Psoas muscle (tissue), 8 donors: ENCODE results near the gene TMEM269. TPM values are rescaled to one million over a fixed set of nuclear protein-coding genes. Genes with fewer than 3 reads are reported as not detected.
A peak's percentile ranks its signal among the peaks of the same experiment; 100 is the strongest.

Source experiments
- ATAC-seq, 4 donors: fragments of 200-7000 bp; cut with Tn5 transposase; one replicate each; pipeline ENCODE4 v1.9.1; 2020; ENCODE audit warnings: moderate library complexity in 3 of 4, mild to moderate bottlenecking in 2 of 4
- DNase-seq, 2 donors: peaks; one replicate each; pipeline ENCODE4 v3.0.0-alpha.2; 2020
- H3K27ac ChIP-seq: fragments of 200-600 bp; one replicate; pipeline ENCODE4 v1.8.0; 2022
- H3K27me3 ChIP-seq, 3 donors: fragments of 200-600 bp in 1 of 3; one replicate each; pipeline versions ENCODE4 v1.6.1 to v1.8.0; 2013 to 2022; ENCODE audit warnings: low read length in 2 of 3, mild to moderate bottlenecking in 2 of 3, moderate library complexity in 1 of 3; ENCODE audit not compliant: insufficient read depth in 3 of 3
- H3K36me3 ChIP-seq, 2 donors: fragments of 200-600 bp in 1 of 2; one replicate each; pipeline versions ENCODE4 v1.6.1 to v1.8.0; 2013 to 2022; ENCODE audit warnings: low read depth in 1 of 2, mild to moderate bottlenecking in 1 of 2, moderate library complexity in 1 of 2; ENCODE audit not compliant: insufficient read depth in 1 of 2
- H3K4me1 ChIP-seq: fragments of 200-600 bp; one replicate; pipeline ENCODE4 v1.8.0; 2022
- H3K4me3 ChIP-seq: fragments of 200-600 bp; one replicate; pipeline ENCODE4 v1.8.0; 2022; ENCODE audit warnings: mild to moderate bottlenecking
- H3K9me3 ChIP-seq: fragments of 200-600 bp; one replicate; pipeline ENCODE4 v1.8.0; 2022
- WGBS, 3 donors: extraction: QIAGEN DNeasy Blood & Tissue Kit; methylation state at CpG; one replicate each; pipeline versions ENCODE4 v1.1.6 to v1.1.7; 2013; 5-methylcytosine and 5-hydroxymethylcytosine counted together
- intact Hi-C, 2 donors: fragments of 100-400 bp; cut with DNase I; formaldehyde crosslinking; loops; one replicate each; pipeline versions ENCODE4 v1.11.0 to v1.14.2; 2022
- polyA plus RNA-seq, 3 donors: library from polyadenylated mRNA; stranded (reverse); fragments of 200-250 nt; gene quantifications; one replicate each; pipeline ENCODE4 v1.2.3, GENCODE V29; 2013
- total RNA-seq, 4 donors: library from RNA; stranded (reverse); fragmentation: NEBNext Ultra II Directional in 2 of 4; extraction: Animal tissue kit (Norgen Biotek cat#: 25700) in 2 of 4; gene quantifications; one replicate each; pipeline versions ENCODE4 v1.2.1 to v1.2.4, GENCODE V29; 2021 to 2023
- TF ChIP-seq, protein P1 (sequence below): fragments of 200-600 bp; IDR thresholded peaks from one replicate; pipeline ENCODE4 v1.8.0; 2022; ENCODE audit warnings: antibody characterized with exemption
- donor health status: healthy with polysubstance abuse.
- donor health status: DM: no; HTN: no; CAD: no; lungs with moderate emphysema.
- donor health status: Bipolar disorder and iron deficiency.
- donor health status: healthy.
- donor health status: DM: yes; HTN: yes; CAD: no.
- donor health status: DM: no; HTN: no; CAD: no.
- donor health status: DM: no; HTN: no; CAD: no.
- donor health status: DM: yes; HTN: yes; CAD: no.

TMEM269 gene
- total and polyA plus RNA-seq, 7 donors, result 0.05 to 0.89 (median 0.15) TPM

DNA sequence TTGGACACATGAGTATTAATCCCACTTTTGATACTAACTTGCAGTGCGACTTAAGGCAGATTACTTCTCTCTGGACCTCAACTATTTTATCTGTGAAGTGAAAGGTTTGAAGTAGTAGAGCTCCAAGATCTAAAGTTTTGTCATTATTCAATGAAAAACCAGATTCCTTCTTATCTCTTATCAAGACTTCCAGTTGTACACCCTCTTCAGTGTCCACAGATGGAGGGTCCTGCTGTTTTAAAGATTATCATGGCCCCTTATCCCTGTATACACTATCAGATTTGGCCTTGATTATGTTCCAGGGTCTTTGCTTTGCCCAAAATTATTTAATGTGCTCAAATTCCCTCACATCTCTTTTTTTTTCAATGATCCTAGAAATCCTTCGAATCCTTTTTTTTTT, 16.6 kb upstream of the TMEM269 start:
- ATAC-seq, result no peak
- DNase-seq, result no peak
- peak overlapping the region; percentile 85 for H3K4me3 ChIP-seq
- TF ChIP-seq, protein P1, sequence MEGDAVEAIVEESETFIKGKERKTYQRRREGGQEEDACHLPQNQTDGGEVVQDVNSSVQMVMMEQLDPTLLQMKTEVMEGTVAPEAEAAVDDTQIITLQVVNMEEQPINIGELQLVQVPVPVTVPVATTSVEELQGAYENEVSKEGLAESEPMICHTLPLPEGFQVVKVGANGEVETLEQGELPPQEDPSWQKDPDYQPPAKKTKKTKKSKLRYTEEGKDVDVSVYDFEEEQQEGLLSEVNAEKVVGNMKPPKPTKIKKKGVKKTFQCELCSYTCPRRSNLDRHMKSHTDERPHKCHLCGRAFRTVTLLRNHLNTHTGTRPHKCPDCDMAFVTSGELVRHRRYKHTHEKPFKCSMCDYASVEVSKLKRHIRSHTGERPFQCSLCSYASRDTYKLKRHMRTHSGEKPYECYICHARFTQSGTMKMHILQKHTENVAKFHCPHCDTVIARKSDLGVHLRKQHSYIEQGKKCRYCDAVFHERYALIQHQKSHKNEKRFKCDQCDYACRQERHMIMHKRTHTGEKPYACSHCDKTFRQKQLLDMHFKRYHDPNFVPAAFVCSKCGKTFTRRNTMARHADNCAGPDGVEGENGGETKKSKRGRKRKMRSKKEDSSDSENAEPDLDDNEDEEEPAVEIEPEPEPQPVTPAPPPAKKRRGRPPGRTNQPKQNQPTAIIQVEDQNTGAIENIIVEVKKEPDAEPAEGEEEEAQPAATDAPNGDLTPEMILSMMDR, result no peak
- peaks cover 42% of the 10 kb centered on the region for H3K4me1 ChIP-seq
- intact Hi-C loops, result loop anchor here in 1 of 2 donors (5.0 to 10.0 kb wide), 3 partner anchors 49 to 313 kb away; partner anchors contain the start of genes ERMAP, PPCS, SVBP and ZMYND12
- no peaks in the 10 kb centered on the region for H3K9me3 ChIP-seq
- no peaks in the 10 kb centered on the region for H3K36me3 ChIP-seq
- H3K27ac ChIP-seq, result peak overlapping the region; percentile 91
- WGBS, 3 donors, result 72 to 86% (median 84%) methylated on average over 2 of the region's 2 CpGs
- H3K27me3 ChIP-seq, result no peaks in the 10 kb centered on the region

DNA sequence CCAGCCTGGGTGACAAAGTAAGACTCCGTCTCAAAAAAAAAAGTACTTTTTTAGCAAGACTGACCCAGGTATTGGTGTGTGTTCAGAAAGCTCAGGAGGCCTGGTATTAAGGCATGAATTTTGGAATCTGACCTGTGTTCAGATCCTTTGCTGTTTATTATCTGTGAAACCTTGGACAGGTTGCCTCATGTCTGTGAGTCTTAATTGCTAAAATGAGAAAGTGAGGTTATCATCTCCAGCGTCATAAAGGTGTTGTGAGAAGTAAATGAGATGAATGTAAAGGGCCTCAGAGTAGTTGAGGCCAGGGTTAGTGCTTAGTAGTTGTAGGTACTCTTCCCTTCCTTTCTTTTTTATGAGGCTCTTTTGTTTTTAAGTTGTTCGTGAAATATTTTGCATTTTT, 15.0 kb upstream of the TMEM269 start:
- ATAC-seq (no peak), DNase-seq (no peak)
- Histone ChIP-seq H3K4me1 (peaks cover 34% of the 10 kb centered on the region), H3K27ac (peak overlapping the region; percentile 34), H3K9me3 (no peaks in the 10 kb centered on the region), H3K27me3 (no peaks in the 10 kb centered on the region), H3K36me3 (peaks cover 2 to 15% of the 10 kb centered on the region in 2 donors), H3K4me3 (no peak overlapping the region)
- WGBS, 3 donors, result 83 to 88% (median 84%) methylated on average over 3 of the region's 3 CpGs
- intact Hi-C loops, result loop anchor here (5.0 to 10.0 kb wide), 4 partner anchors 47 to 315 kb away; partner anchors contain the start of genes ERMAP (in 1 of the 2), PPCS (in 1 of the 2), SVBP (in 1 of the 2) and ZMYND12 (in 1 of the 2)
- TF ChIP-seq, protein P1, result no peak

DNA sequence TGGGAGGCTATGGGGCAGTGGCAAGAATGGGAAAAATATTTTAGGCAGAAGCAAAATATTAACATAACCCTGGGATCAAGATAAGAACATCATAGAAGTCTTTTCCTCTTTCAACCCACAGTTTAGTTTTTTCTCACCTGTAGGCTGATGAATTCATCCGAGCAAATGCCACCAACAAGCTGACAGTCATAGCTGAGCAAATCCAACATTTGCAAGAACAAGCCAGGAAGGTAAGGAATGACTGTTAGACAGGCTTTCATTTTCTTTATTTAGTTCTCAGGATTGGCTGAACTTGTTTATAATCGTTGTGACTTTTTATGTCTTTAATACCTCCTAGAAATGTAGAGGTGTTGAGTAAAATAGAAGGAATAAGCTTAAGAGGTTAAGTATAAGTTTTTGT, 11.4 kb upstream of the TMEM269 start:
- ATAC-seq (no peak), DNase-seq (no peak)
- Histone ChIP-seq H3K27ac (no peak overlapping the region), H3K4me3 (no peak overlapping the region), H3K36me3 (peaks cover 9 to 50% of the 10 kb centered on the region in 2 donors), H3K9me3 (no peaks in the 10 kb centered on the region), H3K27me3 (no peaks in the 10 kb centered on the region), H3K4me1 (peaks cover 20% of the 10 kb centered on the region)
- TF ChIP-seq, protein P1, result no peak
- intact Hi-C loops, result loop anchor here in 1 of 2 donors (10.0 kb wide), 1 partner anchor 141 kb away; no protein-coding TSS in a partner anchor
- WGBS, 3 donors, result 47 to 70% (median 48%) methylated on average over 2 of the region's 2 CpGs

DNA sequence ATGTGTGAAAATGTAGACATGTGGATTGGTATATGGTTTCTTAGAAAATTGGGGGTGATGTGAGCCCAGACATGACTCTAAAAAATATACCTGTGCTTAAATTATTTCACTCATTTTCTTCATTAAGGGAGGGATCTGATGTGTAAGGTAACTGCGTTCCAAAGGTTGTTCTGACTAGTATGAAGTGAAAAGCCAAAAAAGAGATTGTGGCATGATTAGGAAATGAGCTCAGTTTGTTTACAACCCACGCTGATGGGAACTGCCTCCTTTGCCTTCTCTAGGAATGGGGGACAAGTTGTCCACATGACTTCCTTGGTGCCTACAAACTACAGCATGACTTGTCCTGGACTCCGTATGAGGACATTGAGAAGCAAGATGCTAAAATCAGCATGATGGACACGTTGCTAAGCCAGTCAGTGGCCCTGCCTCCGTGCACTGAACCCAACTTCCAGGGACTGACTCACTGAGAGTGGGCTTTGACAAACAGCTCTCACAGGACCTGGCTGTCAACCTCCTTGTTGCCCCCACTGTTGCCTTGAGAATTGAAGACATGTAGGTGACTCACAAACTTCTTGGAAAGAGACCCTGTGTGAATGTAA, 9.8 kb upstream of the TMEM269 start:
- no peak for ATAC-seq

More for the DNA sequence above, 9.8 kb upstream of the TMEM269 start:
- Histone ChIP-seq H3K36me3 (peaks cover 9 to 64% of the 10 kb centered on the region in 2 donors), H3K27me3 (no peaks in the 10 kb centered on the region), H3K27ac (no peak overlapping the region), H3K4me3 (no peak overlapping the region), H3K4me1 (peaks cover 5% of the 10 kb centered on the region), H3K9me3 (no peaks in the 10 kb centered on the region)
- WGBS, 3 donors, result 82 to 92% (median 85%) methylated on average over 5 of the region's 5 CpGs
- intact Hi-C loops, result loop anchor here (5.0 to 10.0 kb wide), 2 partner anchors 140 to 297 kb away; no protein-coding TSS in a partner anchor
- no peak for DNase-seq
- TF ChIP-seq, protein P1, result no peak
